Loucy (cell line): ENCODE measurements around the gene TMCC3.
A peak's percentile ranks its signal among the peaks of the same experiment; 100 is the strongest.

Source experiments
- H2AFZ ChIP-seq: fragments of 200-600 bp; sonication (generic); 2 replicates; pipeline ENCODE4 v1.6.0; 2016; ENCODE audit warnings: antibody characterized with exemption, mild to moderate bottlenecking, low read length, moderate library complexity
- H3F3A ChIP-seq: fragments of 200-600 bp; 2 replicates; pipeline ENCODE4 v1.6.0; 2016; ENCODE audit warnings: antibody characterized with exemption, low read depth, mild to moderate bottlenecking
- H3K27me3 ChIP-seq: fragments of 200-600 bp; sonication (generic); 2 replicates; pipeline ENCODE4 v1.6.1; 2014; ENCODE audit warnings: low read length, mild to moderate bottlenecking; ENCODE audit not compliant: insufficient read depth, poor library complexity, severe bottlenecking
- H3K36me3 ChIP-seq: fragments of 200-600 bp; sonication (generic); 2 replicates; pipeline ENCODE4 v1.6.1; 2016; ENCODE audit warnings: low read length; ENCODE audit not compliant: insufficient read depth
- H3K4me1 ChIP-seq: fragments of 200-600 bp; sonication (generic); 2 replicates; pipeline ENCODE4 v1.5.1; 2014; ENCODE audit warnings: low read length, mild to moderate bottlenecking; ENCODE audit not compliant: insufficient read depth, poor library complexity, severe bottlenecking
- H3K4me2 ChIP-seq: fragments of 200-600 bp; sonication (generic); 2 replicates; pipeline ENCODE4 v1.6.0; 2014; ENCODE audit warnings: antibody characterized with exemption, low read length, low read depth, mild to moderate bottlenecking; ENCODE audit not compliant: poor library complexity, severe bottlenecking
- H3K4me3 ChIP-seq: fragments of 200-600 bp; sonication (generic); 2 replicates; pipeline ENCODE4 v1.5.1; 2014; ENCODE audit warnings: low read length, mild to moderate bottlenecking, mixed read lengths; ENCODE audit not compliant: poor library complexity, severe bottlenecking
- H3K79me2 ChIP-seq: fragments of 200-600 bp; sonication (generic); 2 replicates; pipeline ENCODE4 v1.6.1; 2014; ENCODE audit warnings: low read length; ENCODE audit not compliant: insufficient read depth
- H3K9ac ChIP-seq: fragments of 200-600 bp; sonication (generic); 2 replicates; pipeline ENCODE4 v1.6.0; 2014; ENCODE audit warnings: mild to moderate bottlenecking, low read depth, low read length, moderate library complexity; ENCODE audit not compliant: poor library complexity, severe bottlenecking
- H3K9me2 ChIP-seq: fragments of 200-600 bp; sonication (generic); replicated peaks from 2 replicates; pipeline ENCODE4 v1.6.1; 2016; ENCODE audit warnings: low read depth, low read length, mixed read lengths
- H3K9me3 ChIP-seq: fragments of 200-600 bp; sonication (generic); 2 replicates; pipeline ENCODE4 v1.6.1; 2014; ENCODE audit warnings: mild to moderate bottlenecking, antibody characterized with exemption, low read length, low read depth; ENCODE audit not compliant: insufficient read depth
- H4K20me1 ChIP-seq: fragments of 200-600 bp; sonication (generic); 2 replicates; pipeline ENCODE4 v1.6.0; 2014; ENCODE audit warnings: antibody characterized with exemption, low read length, mild to moderate bottlenecking; ENCODE audit not compliant: insufficient read depth, poor library complexity, severe bottlenecking
- CTCF ChIP-seq: fragments of 200-600 bp; sonication (generic); conservative IDR thresholded peaks from 2 replicates; pipeline ENCODE4 v1.5.1; 2014; ENCODE audit warnings: mild to moderate bottlenecking, antibody characterized with exemption, low read length
- EZH2phosphoT487 ChIP-seq: fragments of 200-600 bp; IDR thresholded peaks from 2 replicates; pipeline ENCODE4 v1.6.1; 2018; ENCODE audit warnings: antibody characterized with exemption, mild to moderate bottlenecking, moderate library complexity, borderline replicate concordance

The TMCC3 gene, protein sequence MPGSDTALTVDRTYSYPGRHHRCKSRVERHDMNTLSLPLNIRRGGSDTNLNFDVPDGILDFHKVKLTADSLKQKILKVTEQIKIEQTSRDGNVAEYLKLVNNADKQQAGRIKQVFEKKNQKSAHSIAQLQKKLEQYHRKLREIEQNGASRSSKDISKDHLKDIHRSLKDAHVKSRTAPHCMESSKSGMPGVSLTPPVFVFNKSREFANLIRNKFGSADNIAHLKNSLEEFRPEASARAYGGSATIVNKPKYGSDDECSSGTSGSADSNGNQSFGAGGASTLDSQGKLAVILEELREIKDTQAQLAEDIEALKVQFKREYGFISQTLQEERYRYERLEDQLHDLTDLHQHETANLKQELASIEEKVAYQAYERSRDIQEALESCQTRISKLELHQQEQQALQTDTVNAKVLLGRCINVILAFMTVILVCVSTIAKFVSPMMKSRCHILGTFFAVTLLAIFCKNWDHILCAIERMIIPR

GRCh38 chr12:94650143-94651056 is at the start of gene TMCC3:
TSS of gene TMCC3 (minus strand) at chr12:94650557. CDS start at chr12:94650430, 127 bp downstream.
- H3F3A ChIP-seq: no peaks in the 10 kb centered on the region
- H3K36me3 ChIP-seq: no peaks in the 10 kb centered on the region
- no peaks in the 10 kb centered on the region for H3K9me2 ChIP-seq
- H3K4me1 ChIP-seq: no peaks in the 10 kb centered on the region
- no peaks in the 10 kb centered on the region for H3K79me2 ChIP-seq
- H3K4me2 ChIP-seq: no peak within 1 kb of the TSS
- no peaks in the 10 kb centered on the region for H3K27me3 ChIP-seq
- H3K4me3 ChIP-seq: no peak within 1 kb of the TSS
- no peaks in the 10 kb centered on the region for H4K20me1 ChIP-seq
- no peak within 1 kb of the TSS for H2AFZ ChIP-seq
- H3K9ac ChIP-seq: no peak within 1 kb of the TSS
- no peaks in the 10 kb centered on the region for H3K9me3 ChIP-seq
- TF ChIP-seq CTCF (no peak), EZH2phosphoT487 (no peak)

GRCh38 chr12:94699801-94700200 is 49.4 kb upstream of the TMCC3 start:
- 0 out of 2 replicates have a peak overlapping the region, but pooled peaks have one; percentile 20 for H2AFZ ChIP-seq
- H3K4me2 ChIP-seq: no peak overlapping the region
- H3K4me3 ChIP-seq: no peak overlapping the region
- no peaks in the 10 kb centered on the region for H3K36me3 ChIP-seq
- H3K9me3 ChIP-seq: no peaks in the 10 kb centered on the region
- H4K20me1 ChIP-seq: no peaks in the 10 kb centered on the region
- no peaks in the 10 kb centered on the region for H3K27me3 ChIP-seq
- H3K9me2 ChIP-seq: no peaks in the 10 kb centered on the region
- H3K9ac ChIP-seq: no peak overlapping the region
- H3K79me2 ChIP-seq: no peaks in the 10 kb centered on the region
- peaks cover 7% of the 10 kb centered on the region for H3K4me1 ChIP-seq
- no peaks in the 10 kb centered on the region for H3F3A ChIP-seq
- no peak for TF ChIP-seq CTCF
- TF ChIP-seq EZH2phosphoT487: no peak

DNA sequence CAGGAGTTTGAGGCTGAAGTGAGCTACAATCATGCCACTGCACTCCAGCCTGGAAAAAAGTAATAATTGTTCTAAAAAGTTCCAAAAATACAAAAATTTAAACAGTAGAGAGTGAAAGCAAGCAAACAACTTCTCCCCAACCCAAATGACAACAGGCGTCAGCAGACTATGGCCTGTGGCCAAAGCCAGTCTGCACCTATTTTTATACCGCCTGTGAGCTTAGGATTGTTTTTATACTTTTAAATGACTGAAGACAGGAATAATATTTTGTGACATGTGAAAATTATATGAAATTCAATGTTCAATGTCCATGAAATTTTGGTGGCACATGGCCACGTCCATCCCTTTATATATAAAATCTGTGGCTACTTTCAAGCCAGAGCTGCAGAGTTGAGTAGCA is 48.2 kb upstream of the TMCC3 start:
- no peaks in the 10 kb centered on the region for H3K9me2 ChIP-seq
- no peak overlapping the region for H3K4me2 ChIP-seq
- no peak overlapping the region for H3K4me3 ChIP-seq
- no peaks in the 10 kb centered on the region for H3K79me2 ChIP-seq
- H3K27me3 ChIP-seq: no peaks in the 10 kb centered on the region
- no peak for TF ChIP-seq EZH2phosphoT487
- TF ChIP-seq CTCF: no peak
- no peaks in the 10 kb centered on the region for H3K9me3 ChIP-seq
- no peaks in the 10 kb centered on the region for H4K20me1 ChIP-seq
- H2AFZ ChIP-seq: no peak overlapping the region
- no peaks in the 10 kb centered on the region for H3F3A ChIP-seq
- H3K4me1 ChIP-seq: peaks cover 12% of the 10 kb centered on the region
- H3K9ac ChIP-seq: no peak overlapping the region
- no peaks in the 10 kb centered on the region for H3K36me3 ChIP-seq
